ENCODE data around the gene GGA2. TPM values are rescaled to one million over a fixed set of nuclear protein-coding genes. Genes with fewer than 3 reads are reported as not detected.

The GGA2 gene
- total RNA-seq, 2 experiments from 2014 or later, result 111 to 118 TPM

- Mint-ChIP-seq H3K9me3 (ENCODE audit: insufficient read depth) (no peaks in the 10 kb centered on the region), H3K27ac (no peak overlapping the region), H3K36me3 (ENCODE audit: low read depth) (peaks cover 15% of the 10 kb centered on the region), H3K27me3 (ENCODE audit: low read depth) (no peaks in the 10 kb centered on the region), H3K4me3 (no peak overlapping the region), H3K4me1 (ENCODE audit: low read depth) (peaks cover 64% of the 10 kb centered on the region)
- POLR2A ChIA-PET, result no interaction called here
- DNase-seq (no peak), ATAC-seq (no peak)
- CTCF ChIA-PET, result interaction anchor here (0.6 kb wide), 1 partner anchor 10 kb away, joined by 3 read pairs; no protein-coding TSS in a partner anchor
Measured at GRCh38 chr16:23501291-23501690, 9.0 kb downstream of the GGA2 start.

GRCh38 chr16:23500862-23501225, 9.4 kb downstream of the GGA2 start:
- no peak overlapping the region for H3K27ac Mint-ChIP-seq
- POLR2A ChIA-PET, result no interaction called here
- no peaks in the 10 kb centered on the region for H3K27me3 Mint-ChIP-seq (ENCODE audit: low read depth)
- CTCF ChIA-PET, result interaction anchor here (0.6 kb wide), 1 partner anchor 10 kb away, joined by 3 read pairs; no protein-coding TSS in a partner anchor
- no peak for ATAC-seq
- H3K9me3 Mint-ChIP-seq (ENCODE audit: insufficient read depth), result no peaks in the 10 kb centered on the region
- no peak overlapping the region for H3K4me3 Mint-ChIP-seq
- H3K36me3 Mint-ChIP-seq (ENCODE audit: low read depth), result peaks cover 12% of the 10 kb centered on the region
- H3K4me1 Mint-ChIP-seq (ENCODE audit: low read depth), result peaks cover 61% of the 10 kb centered on the region
- DNase-seq, result no peak

- H3K27me3 Mint-ChIP-seq (ENCODE audit: low read depth), result no peaks in the 10 kb centered on the region
- no peaks in the 10 kb centered on the region for H3K9me3 Mint-ChIP-seq (ENCODE audit: insufficient read depth)
- peaks cover 15% of the 10 kb centered on the region for H3K36me3 Mint-ChIP-seq (ENCODE audit: low read depth)
- CTCF ChIA-PET, result interaction anchor here (0.5 to 0.6 kb wide), 2 partner anchors 9 to 1487 kb away, joined by 3 read pairs; no protein-coding TSS in a partner anchor
- H3K27ac Mint-ChIP-seq, result no peak overlapping the region
- DNase-seq (no peak), ATAC-seq (no peak)
- POLR2A ChIA-PET, result no interaction called here
- no peak overlapping the region for H3K4me3 Mint-ChIP-seq
- H3K4me1 Mint-ChIP-seq (ENCODE audit: low read depth), result peaks cover 57% of the 10 kb centered on the region
Measured at GRCh38 chr16:23500212-23500861, 10.0 kb downstream of the GGA2 start.

- ChIA-PET CTCF (no interaction called here), POLR2A (no interaction called here)
- Mint-ChIP-seq H3K27ac (no peak overlapping the region), H3K4me3 (no peak overlapping the region), H3K27me3 (ENCODE audit: low read depth) (no peaks in the 10 kb centered on the region), H3K4me1 (ENCODE audit: low read depth) (peaks cover 52% of the 10 kb centered on the region), H3K9me3 (ENCODE audit: insufficient read depth) (no peaks in the 10 kb centered on the region), H3K36me3 (ENCODE audit: low read depth) (peaks cover 19% of the 10 kb centered on the region)
- ATAC-seq, result no peak
- DNase-seq, result no peak
Measured at GRCh38 chr16:23499801-23500200, 10.5 kb downstream of the GGA2 start.

- peaks cover 26% of the 10 kb centered on the region for H3K36me3 Mint-ChIP-seq (ENCODE audit: low read depth)
Measured at GRCh38 chr16:23498863-23499262, 11.4 kb downstream of the GGA2 start.

GRCh38 chr16:23497543-23497868, 12.8 kb downstream of the GGA2 start:
- Mint-ChIP-seq H3K27ac (peak overlapping the region; percentile 31), H3K27me3 (ENCODE audit: low read depth) (no peaks in the 10 kb centered on the region), H3K9me3 (ENCODE audit: insufficient read depth) (no peaks in the 10 kb centered on the region), H3K4me1 (ENCODE audit: low read depth) (peaks cover 31% of the 10 kb centered on the region), H3K4me3 (no peak overlapping the region), H3K36me3 (ENCODE audit: low read depth) (peaks cover 26% of the 10 kb centered on the region)
- CTCF ChIA-PET, result no interaction called here
- POLR2A ChIA-PET, result interaction anchor here (0.6 kb wide), 1 partner anchor 13 kb away, joined by 3 read pairs; the partner anchor contains the start of gene GGA2
- no peak for DNase-seq
- ATAC-seq, result no peak

More at GRCh38 chr16:23498863-23499262, 11.4 kb downstream of the GGA2 start:
- ChIA-PET CTCF (interaction anchor here (1.4 kb wide), 1 partner anchor 63 kb away, joined by 4 read pairs; no protein-coding TSS in a partner anchor), POLR2A (no interaction called here)
- DNase-seq (no peak), ATAC-seq (no peak)
- H3K4me1 Mint-ChIP-seq (ENCODE audit: low read depth), result peaks cover 42% of the 10 kb centered on the region
- H3K27me3 Mint-ChIP-seq (ENCODE audit: low read depth), result no peaks in the 10 kb centered on the region
- no peak overlapping the region for H3K27ac Mint-ChIP-seq
- no peaks in the 10 kb centered on the region for H3K9me3 Mint-ChIP-seq (ENCODE audit: insufficient read depth)
- no peak overlapping the region for H3K4me3 Mint-ChIP-seq

GRCh38 chr16:23496821-23497542, 13.3 kb downstream of the GGA2 start:
- Mint-ChIP-seq H3K27ac (peak overlapping the region; percentile 31), H3K4me1 (ENCODE audit: low read depth) (peaks cover 27% of the 10 kb centered on the region), H3K36me3 (ENCODE audit: low read depth) (peaks cover 26% of the 10 kb centered on the region), H3K27me3 (ENCODE audit: low read depth) (no peaks in the 10 kb centered on the region), H3K9me3 (ENCODE audit: insufficient read depth) (no peaks in the 10 kb centered on the region), H3K4me3 (no peak overlapping the region)
- ATAC-seq (no peak), DNase-seq (no peak)
- POLR2A ChIA-PET, result interaction anchor here (0.6 kb wide), 2 partner anchors 14 to 557 kb away, joined by 3 read pairs; partner anchors contain the start of gene GGA2
- CTCF ChIA-PET, result no interaction called here

GRCh38 chr16:23495671-23496070, 14.6 kb downstream of the GGA2 start:
- Mint-ChIP-seq H3K9me3 (ENCODE audit: insufficient read depth) (no peaks in the 10 kb centered on the region), H3K27me3 (ENCODE audit: low read depth) (no peaks in the 10 kb centered on the region), H3K4me1 (ENCODE audit: low read depth) (peaks cover 23% of the 10 kb centered on the region), H3K4me3 (no peak overlapping the region), H3K36me3 (ENCODE audit: low read depth) (peaks cover 36% of the 10 kb centered on the region), H3K27ac (peak overlapping the region; percentile 52)
- no peak for ATAC-seq
- DNase-seq, result no peak
- ChIA-PET POLR2A (no interaction called here), CTCF (interaction anchor here (1.0 to 1.3 kb wide), 2 partner anchors 9 to 60 kb away, joined by 4 read pairs; no protein-coding TSS in a partner anchor)

GRCh38 chr16:23494188-23494587, 16.1 kb downstream of the GGA2 start:
- ChIA-PET CTCF (no interaction called here), POLR2A (no interaction called here)
- no peak for DNase-seq
- Mint-ChIP-seq H3K9me3 (ENCODE audit: insufficient read depth) (no peaks in the 10 kb centered on the region), H3K27me3 (ENCODE audit: low read depth) (no peaks in the 10 kb centered on the region), H3K36me3 (ENCODE audit: low read depth) (peaks cover 47% of the 10 kb centered on the region), H3K27ac (no peak overlapping the region), H3K4me3 (no peak overlapping the region), H3K4me1 (ENCODE audit: low read depth) (peaks cover 19% of the 10 kb centered on the region)
- ATAC-seq, result no peak

- Mint-ChIP-seq H3K27ac (peak overlapping the region; percentile 18), H3K4me1 (ENCODE audit: low read depth) (peaks cover 5% of the 10 kb centered on the region), H3K27me3 (ENCODE audit: low read depth) (no peaks in the 10 kb centered on the region), H3K36me3 (ENCODE audit: low read depth) (peaks cover 51% of the 10 kb centered on the region), H3K4me3 (no peak overlapping the region), H3K9me3 (ENCODE audit: insufficient read depth) (no peaks in the 10 kb centered on the region)
- ATAC-seq, result no peak
- no peak for DNase-seq
- POLR2A ChIA-PET, result no interaction called here
- CTCF ChIA-PET, result interaction anchor here (0.7 to 1.5 kb wide), 2 partner anchors 9 to 14 kb away, joined by 3 read pairs; no protein-coding TSS in a partner anchor
Measured at GRCh38 chr16:23491490-23492391, 18.6 kb downstream of the GGA2 start.

GRCh38 chr16:23486480-23486879, 23.8 kb downstream of the GGA2 start:
- Mint-ChIP-seq H3K36me3 (ENCODE audit: low read depth) (peaks cover 60% of the 10 kb centered on the region), H3K4me1 (ENCODE audit: low read depth) (peaks cover 1% of the 10 kb centered on the region), H3K9me3 (ENCODE audit: insufficient read depth) (no peaks in the 10 kb centered on the region), H3K4me3 (no peak overlapping the region), H3K27me3 (ENCODE audit: low read depth) (no peaks in the 10 kb centered on the region), H3K27ac (no peak overlapping the region)
- DNase-seq, result no peak
- CTCF ChIA-PET, result no interaction called here
- ATAC-seq, result no peak
- POLR2A ChIA-PET, result no interaction called here

- DNase-seq, result no peak
- peaks cover 1% of the 10 kb centered on the region for H3K4me1 Mint-ChIP-seq (ENCODE audit: low read depth)
- no peak overlapping the region for H3K27ac Mint-ChIP-seq
- peaks cover 58% of the 10 kb centered on the region for H3K36me3 Mint-ChIP-seq (ENCODE audit: low read depth)
- H3K4me3 Mint-ChIP-seq, result no peak overlapping the region
- CTCF ChIA-PET, result no interaction called here
- POLR2A ChIA-PET, result no interaction called here
- H3K9me3 Mint-ChIP-seq (ENCODE audit: insufficient read depth), result no peaks in the 10 kb centered on the region
- no peak for ATAC-seq
- H3K27me3 Mint-ChIP-seq (ENCODE audit: low read depth), result no peaks in the 10 kb centered on the region
Measured at GRCh38 chr16:23485841-23486240, 24.5 kb downstream of the GGA2 start.
